Neural crest cell (in vitro differentiated cells): ENCODE measurements around the gene MYO1E. TPM values are rescaled to one million over a fixed set of nuclear protein-coding genes. Genes with fewer than 3 reads are reported as not detected.

Experiments
- DNase-seq: peaks from one replicate; pipeline ENCODE4 v3.0.0; 2021; ENCODE audit warnings: low read depth, mixed read lengths, low spot score
- H3K27ac Mint-ChIP-seq: one replicate; pipeline ENCODE4 v1.8.0; 2021; ENCODE audit warnings: mild to moderate bottlenecking, mixed read lengths; ENCODE audit not compliant: unreplicated experiment
- H3K27me3 Mint-ChIP-seq: 2 replicates; pipeline ENCODE4 v1.8.0; 2021; ENCODE audit warnings: low read depth, mild to moderate bottlenecking, mixed read lengths
- H3K36me3 Mint-ChIP-seq: 2 replicates; pipeline ENCODE4 v1.8.0; 2021; ENCODE audit warnings: low read depth, mild to moderate bottlenecking, mixed read lengths
- H3K4me1 Mint-ChIP-seq: 2 replicates; pipeline ENCODE4 v1.8.0; 2021; ENCODE audit warnings: mixed read lengths
- H3K4me3 Mint-ChIP-seq: one replicate; pipeline ENCODE4 v1.8.0; 2021; ENCODE audit warnings: mild to moderate bottlenecking, mixed read lengths
- H3K9me3 Mint-ChIP-seq: 2 replicates; pipeline ENCODE4 v1.8.0; 2021; ENCODE audit warnings: mixed read lengths
- CTCF ChIP-seq: fragments of 200-600 bp; sonication (generic); conservative IDR thresholded peaks from 2 replicates; pipeline ENCODE4 v1.5.0; 2021; ENCODE audit warnings: antibody characterized with exemption, mild to moderate bottlenecking
- total RNA-seq: library from RNA; stranded (reverse); gene quantifications from 2 replicates; pipeline ENCODE4 v1.2.1, GENCODE V29; 2021

Gene MYO1E
- total RNA-seq, 1 donor from 2014 or later = 34.5 TPM

- Mint-ChIP-seq H3K27me3 (no peaks in the 10 kb centered on the region), H3K27ac (no peak overlapping the region)
Measured at GRCh38 chr15:59268852-59269407, 103.7 kb downstream of the MYO1E start.

GRCh38 chr15:59268168-59268851, 104.4 kb downstream of the MYO1E start:
- Mint-ChIP-seq H3K9me3 (no peaks in the 10 kb centered on the region), H3K27ac (no peak overlapping the region), H3K36me3 (no peaks in the 10 kb centered on the region), H3K27me3 (no peaks in the 10 kb centered on the region), H3K4me3 (no peak overlapping the region), H3K4me1 (peaks cover 5% of the 10 kb centered on the region)
- TF ChIP-seq CTCF = no peak
- DNase-seq = no peak

More at GRCh38 chr15:59268852-59269407, 103.7 kb downstream of the MYO1E start:
- H3K36me3 Mint-ChIP-seq = no peaks in the 10 kb centered on the region
- peaks cover 5% of the 10 kb centered on the region for H3K4me1 Mint-ChIP-seq
- no peak overlapping the region for H3K4me3 Mint-ChIP-seq
- DNase-seq = no peak
- no peaks in the 10 kb centered on the region for H3K9me3 Mint-ChIP-seq
- no peak for TF ChIP-seq CTCF

- Mint-ChIP-seq H3K4me1 (peaks cover 12% of the 10 kb centered on the region), H3K27me3 (no peaks in the 10 kb centered on the region), H3K36me3 (no peaks in the 10 kb centered on the region), H3K4me3 (no peak overlapping the region), H3K9me3 (no peaks in the 10 kb centered on the region), H3K27ac (no peak overlapping the region)
- TF ChIP-seq CTCF = no peak
- DNase-seq = no peak
Measured at GRCh38 chr15:59266028-59266427, 106.6 kb downstream of the MYO1E start.

GRCh38 chr15:59262316-59262715, 110.4 kb downstream of the MYO1E start:
- H3K4me3 Mint-ChIP-seq = no peak overlapping the region
- no peaks in the 10 kb centered on the region for H3K36me3 Mint-ChIP-seq
- TF ChIP-seq CTCF = no peak
- no peaks in the 10 kb centered on the region for H3K27me3 Mint-ChIP-seq
- no peak for DNase-seq
- H3K9me3 Mint-ChIP-seq = no peaks in the 10 kb centered on the region
- H3K27ac Mint-ChIP-seq = no peak overlapping the region
- peaks cover 25% of the 10 kb centered on the region for H3K4me1 Mint-ChIP-seq

- Mint-ChIP-seq H3K4me3 (peak overlapping the region; percentile 4), H3K36me3 (no peaks in the 10 kb centered on the region), H3K27me3 (no peaks in the 10 kb centered on the region), H3K9me3 (no peaks in the 10 kb centered on the region), H3K4me1 (peaks cover 25% of the 10 kb centered on the region), H3K27ac (peak overlapping the region; percentile 3)
- no peak for TF ChIP-seq CTCF
- peak; percentile 50 for DNase-seq
Measured at GRCh38 chr15:59260090-59260489, 112.6 kb downstream of the MYO1E start.
